Omental fat pad (tissue), 4 donors: ENCODE measurements around the gene TCAF1. TPM values are rescaled to one million over a fixed set of nuclear protein-coding genes. Genes with fewer than 3 reads are reported as not detected.

Experiments
- ATAC-seq: fragments of 150-250 bp; one replicate; pipeline ENCODE4 v1.9.1; 2016; ENCODE audit warnings: mild to moderate bottlenecking, moderate library complexity; ENCODE audit not compliant: low FRiP score
- DNase-seq: peaks from one replicate; pipeline ENCODE4 v3.0.0-alpha.2; 2019; ENCODE audit warnings: low spot score
- total RNA-seq, 4 donors: library from RNA; depleted of rRNA; stranded (reverse); fragments of >200 nt; gene quantifications; one replicate each; pipeline ENCODE4 v1.1.0, GENCODE V29; 2016
- TF ChIP-seq, protein P1 (sequence below), 3 donors: fragments of 450-650 bp; IDR thresholded peaks; one replicate each; pipeline ENCODE4 v1.5.1; 2016 to 2017; ENCODE audit warnings: antibody characterized with exemption in 3 of 3, mild to moderate bottlenecking in 3 of 3, moderate library complexity in 2 of 3

The TCAF1 gene, protein sequence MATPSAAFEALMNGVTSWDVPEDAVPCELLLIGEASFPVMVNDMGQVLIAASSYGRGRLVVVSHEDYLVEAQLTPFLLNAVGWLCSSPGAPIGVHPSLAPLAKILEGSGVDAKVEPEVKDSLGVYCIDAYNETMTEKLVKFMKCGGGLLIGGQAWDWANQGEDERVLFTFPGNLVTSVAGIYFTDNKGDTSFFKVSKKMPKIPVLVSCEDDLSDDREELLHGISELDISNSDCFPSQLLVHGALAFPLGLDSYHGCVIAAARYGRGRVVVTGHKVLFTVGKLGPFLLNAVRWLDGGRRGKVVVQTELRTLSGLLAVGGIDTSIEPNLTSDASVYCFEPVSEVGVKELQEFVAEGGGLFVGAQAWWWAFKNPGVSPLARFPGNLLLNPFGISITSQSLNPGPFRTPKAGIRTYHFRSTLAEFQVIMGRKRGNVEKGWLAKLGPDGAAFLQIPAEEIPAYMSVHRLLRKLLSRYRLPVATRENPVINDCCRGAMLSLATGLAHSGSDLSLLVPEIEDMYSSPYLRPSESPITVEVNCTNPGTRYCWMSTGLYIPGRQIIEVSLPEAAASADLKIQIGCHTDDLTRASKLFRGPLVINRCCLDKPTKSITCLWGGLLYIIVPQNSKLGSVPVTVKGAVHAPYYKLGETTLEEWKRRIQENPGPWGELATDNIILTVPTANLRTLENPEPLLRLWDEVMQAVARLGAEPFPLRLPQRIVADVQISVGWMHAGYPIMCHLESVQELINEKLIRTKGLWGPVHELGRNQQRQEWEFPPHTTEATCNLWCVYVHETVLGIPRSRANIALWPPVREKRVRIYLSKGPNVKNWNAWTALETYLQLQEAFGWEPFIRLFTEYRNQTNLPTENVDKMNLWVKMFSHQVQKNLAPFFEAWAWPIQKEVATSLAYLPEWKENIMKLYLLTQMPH
- 10 to 100 TPM; 29.3 to 67.4 (median 56.3) TPM for total RNA-seq

DNA sequence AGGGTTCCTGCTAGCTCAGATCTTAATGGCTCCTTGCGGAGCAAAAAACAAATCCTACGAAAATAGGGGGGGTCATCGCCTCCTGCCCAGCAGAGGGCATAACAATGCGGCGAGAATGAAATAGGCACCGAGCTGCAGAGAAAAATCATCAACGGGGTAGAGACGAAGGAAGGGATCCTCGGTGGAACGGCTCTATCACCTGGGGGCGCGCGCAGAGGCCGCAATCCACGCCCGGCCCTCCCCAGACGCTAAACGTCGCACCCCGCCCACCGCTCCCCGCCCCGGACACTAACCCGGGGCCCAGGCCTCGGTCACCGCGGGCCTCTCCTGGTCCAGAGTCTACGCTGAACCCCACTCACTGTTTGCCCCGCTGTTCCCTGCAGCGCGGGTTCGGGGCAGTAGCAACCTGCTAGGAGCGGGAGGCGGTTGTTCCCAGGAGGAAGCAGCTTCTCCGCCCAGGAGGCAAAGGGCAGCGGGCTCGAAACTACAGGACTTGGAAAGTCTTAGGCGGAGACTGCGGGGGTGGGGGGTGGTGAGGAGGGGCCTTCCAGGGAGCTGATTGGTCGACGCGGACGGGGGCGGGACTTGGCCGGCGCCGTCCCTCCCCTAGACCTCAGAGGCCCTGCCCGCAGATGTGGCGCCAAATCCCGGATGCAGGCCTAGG, at the start of gene TCAF1:
TSS of gene TCAF1 (minus strand) at position 509 of the 664 bp plus-strand sequence. CDS start 25,568 bp downstream, outside the sequence.
- ATAC-seq (peak; percentile 97), DNase-seq (peak; percentile 88)
- TF ChIP-seq, protein P1, sequence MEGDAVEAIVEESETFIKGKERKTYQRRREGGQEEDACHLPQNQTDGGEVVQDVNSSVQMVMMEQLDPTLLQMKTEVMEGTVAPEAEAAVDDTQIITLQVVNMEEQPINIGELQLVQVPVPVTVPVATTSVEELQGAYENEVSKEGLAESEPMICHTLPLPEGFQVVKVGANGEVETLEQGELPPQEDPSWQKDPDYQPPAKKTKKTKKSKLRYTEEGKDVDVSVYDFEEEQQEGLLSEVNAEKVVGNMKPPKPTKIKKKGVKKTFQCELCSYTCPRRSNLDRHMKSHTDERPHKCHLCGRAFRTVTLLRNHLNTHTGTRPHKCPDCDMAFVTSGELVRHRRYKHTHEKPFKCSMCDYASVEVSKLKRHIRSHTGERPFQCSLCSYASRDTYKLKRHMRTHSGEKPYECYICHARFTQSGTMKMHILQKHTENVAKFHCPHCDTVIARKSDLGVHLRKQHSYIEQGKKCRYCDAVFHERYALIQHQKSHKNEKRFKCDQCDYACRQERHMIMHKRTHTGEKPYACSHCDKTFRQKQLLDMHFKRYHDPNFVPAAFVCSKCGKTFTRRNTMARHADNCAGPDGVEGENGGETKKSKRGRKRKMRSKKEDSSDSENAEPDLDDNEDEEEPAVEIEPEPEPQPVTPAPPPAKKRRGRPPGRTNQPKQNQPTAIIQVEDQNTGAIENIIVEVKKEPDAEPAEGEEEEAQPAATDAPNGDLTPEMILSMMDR (IDR thresholded peaks at IDR 0.05): no peak

DNA sequence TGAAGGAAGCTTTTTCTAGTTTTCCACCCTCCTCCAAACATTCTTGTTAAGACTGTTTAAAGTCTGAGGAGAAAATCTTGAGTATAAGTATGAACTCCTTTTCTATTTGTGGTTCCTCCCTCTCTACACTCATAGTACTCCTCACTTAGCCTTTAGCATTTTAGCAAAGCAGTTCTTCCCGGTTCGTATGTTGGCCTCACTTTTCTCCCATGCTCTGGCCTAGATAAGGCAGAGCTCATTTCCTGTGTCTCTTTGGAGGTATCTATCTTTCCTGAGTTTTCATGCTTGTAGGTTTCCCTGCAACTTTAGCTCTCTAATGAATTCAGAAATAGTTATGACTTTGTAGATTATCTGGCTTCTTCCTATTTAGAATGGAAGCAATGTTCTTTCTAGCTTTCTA, 46.8 kb upstream of the TCAF1 start:
- ATAC-seq (no peak), DNase-seq (no peak)
- TF ChIP-seq, protein P1 (IDR thresholded peaks at IDR 0.05): no peak

DNA sequence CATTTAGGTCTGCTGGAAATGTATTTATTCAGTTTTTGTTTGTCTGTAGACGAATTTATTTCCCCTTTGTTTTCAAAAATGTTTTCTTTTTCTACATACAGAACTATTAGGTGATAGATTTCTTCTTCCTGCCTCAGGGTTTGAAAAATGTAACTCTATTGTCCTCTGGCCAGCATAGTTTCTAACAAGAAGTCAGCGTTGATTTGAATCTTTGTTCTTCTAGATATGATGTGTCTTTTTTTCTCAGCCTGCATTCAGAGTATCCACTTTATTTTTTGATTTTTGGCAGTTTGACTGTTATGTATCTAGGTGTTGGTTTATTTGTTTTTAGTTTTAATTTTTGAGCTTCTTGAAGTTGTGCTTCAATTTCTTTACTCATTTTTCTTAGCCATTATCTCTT, 45.1 kb upstream of the TCAF1 start:
- DNase-seq (no peak), ATAC-seq (no peak)
- TF ChIP-seq, protein P1 (IDR thresholded peaks at IDR 0.05): no peak

DNA sequence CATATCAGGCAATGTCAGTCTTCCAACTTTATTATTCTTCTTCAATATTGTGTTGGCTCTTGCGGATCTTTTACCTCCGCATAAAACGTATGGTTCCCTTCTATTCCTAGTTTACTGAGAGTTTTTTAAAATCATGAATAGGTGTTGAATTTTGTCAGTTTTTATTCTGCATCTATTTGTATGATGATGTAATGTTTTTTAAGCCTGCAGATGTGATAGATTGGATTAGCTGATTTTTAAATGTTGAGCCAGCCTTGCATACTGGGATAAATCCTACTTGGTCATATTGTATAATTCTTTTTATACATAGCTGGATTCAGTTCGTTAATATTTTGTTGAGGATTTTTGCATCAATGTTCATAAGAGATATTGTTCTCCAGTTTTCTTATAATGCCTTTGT, 43.4 kb upstream of the TCAF1 start:
- TF ChIP-seq, protein P1 (IDR thresholded peaks at IDR 0.05): no peak
- DNase-seq (no peak), ATAC-seq (no peak)

DNA sequence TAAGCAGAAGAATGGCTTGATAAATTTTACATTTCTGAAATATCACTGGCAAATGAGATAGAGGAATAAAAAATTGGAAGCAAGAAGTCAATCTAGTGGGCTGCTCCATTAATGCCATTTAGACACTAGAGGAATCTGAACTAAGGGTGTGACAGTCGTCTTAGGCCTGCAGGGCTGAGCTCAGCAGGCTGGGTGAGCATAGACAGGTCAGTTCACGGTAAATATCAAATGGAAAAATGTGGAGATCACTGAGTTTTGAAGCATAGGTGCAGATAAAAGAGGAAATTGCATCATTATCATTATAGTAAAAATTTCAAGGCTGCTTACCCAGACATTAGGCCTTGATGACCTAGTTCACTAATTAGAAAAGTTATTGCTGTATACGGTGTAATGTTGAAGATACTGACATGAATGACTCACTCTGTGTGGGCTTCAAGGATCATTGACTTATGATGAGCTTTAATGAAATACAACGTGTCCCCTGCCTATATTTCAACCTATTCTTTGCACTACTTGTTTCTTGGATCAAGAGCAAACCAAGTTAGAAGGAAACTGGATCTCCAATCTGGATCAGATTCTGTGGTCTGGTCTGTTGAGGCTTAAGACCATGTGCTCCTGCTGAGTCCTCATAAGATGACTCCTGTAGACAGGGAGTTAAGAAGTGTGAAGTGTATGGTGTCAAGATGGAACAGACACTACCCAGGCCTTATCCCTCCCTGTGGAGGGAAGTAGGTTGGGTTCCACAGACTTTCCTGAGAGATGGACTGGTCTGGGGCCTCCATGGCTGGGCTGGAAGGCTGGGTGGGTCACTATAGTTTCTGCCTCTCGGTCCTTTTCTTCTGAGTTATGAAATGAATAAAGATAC, 36.6 kb upstream of the TCAF1 start:
- DNase-seq (no peak), ATAC-seq (no peak)
- TF ChIP-seq, protein P1 (IDR thresholded peaks at IDR 0.05): no peak
